Fibroblast of the aortic adventitia (primary cell): ENCODE data around the gene ZNF414. TPM values are rescaled to one million over a fixed set of nuclear protein-coding genes. Genes with fewer than 3 reads are reported as not detected.

Experiments
- DNase-seq: peaks from one replicate; pipeline ENCODE4 v3.0.0-alpha.2; 2010; ENCODE audit warnings: low read depth
- H3K4me3 ChIP-seq: 2 replicates; pipeline ENCODE4 v1.5.1; 2011; ENCODE audit warnings: low read depth, mild to moderate bottlenecking, control low read depth, low read length, moderate library complexity
- CTCF ChIP-seq: IDR thresholded peaks from 2 replicates; pipeline ENCODE4 v1.5.1; 2011; ENCODE audit warnings: mild to moderate bottlenecking, low read length, control low read depth, inconsistent platforms; ENCODE audit not compliant: insufficient read depth
- total RNA-seq: library from RNA; depleted of rRNA; stranded (reverse); fragments of >200 nt; gene quantifications from 2 replicates; pipeline ENCODE4 v1.2.3, GENCODE V29; 2012; ENCODE audit warnings: low replicate concordance

The ZNF414 gene
- total RNA-seq, 1 donor, result 6.4 TPM

- no peak for TF ChIP-seq CTCF
- no peak for DNase-seq
- no peak overlapping the region for H3K4me3 ChIP-seq
Observed at GRCh38 chr19:8511573-8512101, 2.3 kb downstream of the ZNF414 start.

GRCh38 chr19:8510589-8511115 is 3.3 kb downstream of the ZNF414 start:
- H3K4me3 ChIP-seq, result no peak overlapping the region
- TF ChIP-seq CTCF, result no peak
- DNase-seq, result no peak

- TF ChIP-seq CTCF, result no peak
- peak overlapping the region; percentile 66 for H3K4me3 ChIP-seq
- DNase-seq, result no peak
Observed at GRCh38 chr19:8506402-8506957, 7.5 kb downstream of the ZNF414 start.

- peak; percentile 87 for TF ChIP-seq CTCF
- peak; percentile 62 for DNase-seq
- H3K4me3 ChIP-seq, result peak overlapping the region; percentile 66
Observed at GRCh38 chr19:8505680-8506401, 8.1 kb downstream of the ZNF414 start.

GRCh38 chr19:8504919-8505318 is 9.0 kb downstream of the ZNF414 start:
- no peak overlapping the region for H3K4me3 ChIP-seq
- DNase-seq, result no peak
- TF ChIP-seq CTCF, result no peak

- H3K4me3 ChIP-seq, result no peak overlapping the region
- no peak for DNase-seq
Observed at GRCh38 chr19:8504171-8504570, 9.8 kb downstream of the ZNF414 start.

More at GRCh38 chr19:8504171-8504570, 9.8 kb downstream of the ZNF414 start:
- no peak for TF ChIP-seq CTCF
